ENCODE data around the gene TSPAN19.

TSPAN19 gene

GRCh38 chr12:85016413-85016812 is 19.7 kb downstream of the TSPAN19 start:
- ChIA-PET POLR2A (no interaction called here), CTCF (interaction anchor here (1.2 kb wide), 1 partner anchor 13 kb away, joined by 4 read pairs; no protein-coding TSS in a partner anchor)
- no peaks in the 10 kb centered on the region for H3K36me3 ChIP-seq (ENCODE audit: control insufficient read depth in 2 of 2, insufficient read depth in 1 of 2, low read length in 2 of 2)
- no peaks in the 10 kb centered on the region for H3K4me1 ChIP-seq (ENCODE audit: control insufficient read depth, insufficient read depth, low read length)
- H3K27ac ChIP-seq (ENCODE audit: extremely low read depth, low read depth, low read length), result no peak overlapping the region
- no peak for TF ChIP-seq ZBTB44 (tag by site-specific recombination; IDR thresholded peaks at IDR 0.05)
- no peak for TF ChIP-seq ZNF510 (tag by site-specific recombination; IDR thresholded peaks at IDR 0.05; ENCODE audit: insufficient replicate concordance)
- no peak for TF ChIP-seq ZNF148 (tag by site-specific recombination; IDR thresholded peaks at IDR 0.05; ENCODE audit: borderline replicate concordance)
- no peak for TF ChIP-seq ZNF521 (tag by site-specific recombination; IDR thresholded peaks at IDR 0.05)
- TF ChIP-seq ZBTB8A (tag by site-specific recombination; IDR thresholded peaks at IDR 0.05), result no peak
- H3K9me3 ChIP-seq (ENCODE audit: control insufficient read depth, insufficient read depth, low read depth, low read length), result no peaks in the 10 kb centered on the region
- H3K4me3 ChIP-seq (ENCODE audit: low read depth, low read length), result no peak overlapping the region

- Histone ChIP-seq H3K36me3 (ENCODE audit: control insufficient read depth in 2 of 2, insufficient read depth in 1 of 2, low read length in 2 of 2) (no peaks in the 10 kb centered on the region), H3K4me3 (ENCODE audit: low read depth, low read length) (no peak overlapping the region), H3K27ac (ENCODE audit: extremely low read depth, low read depth, low read length) (no peak overlapping the region), H3K9me3 (ENCODE audit: control insufficient read depth, insufficient read depth, low read depth, low read length) (no peaks in the 10 kb centered on the region), H3K4me1 (ENCODE audit: control insufficient read depth, insufficient read depth, low read length) (no peaks in the 10 kb centered on the region)
- TF ChIP-seq ZSCAN5A (tag by site-specific recombination; IDR thresholded peaks at IDR 0.05) (no peak), SETDB1 (IDR thresholded peaks at IDR 0.05; ENCODE audit: insufficient read length, low read length) (no peak), ZBTB10 (tag by site-specific recombination; IDR thresholded peaks at IDR 0.05) (no peak), ZFP41 (tag by site-specific recombination; IDR thresholded peaks at IDR 0.05; ENCODE audit: borderline replicate concordance) (no peak)
- ChIA-PET POLR2A (no interaction called here), CTCF (interaction anchor here (0.7 kb wide), 1 partner anchor 557 kb away, joined by 3 read pairs; no protein-coding TSS in a partner anchor)
These were observed 28.2 kb downstream of the TSPAN19 start for GRCh38 chr12:85007836-85008235.

- CTCF ChIA-PET, result no interaction called here
- POLR2A ChIA-PET, result no interaction called here
- Histone ChIP-seq H3K4me3 (ENCODE audit: low read depth, low read length) (no peak overlapping the region), H3K27ac (ENCODE audit: extremely low read depth, low read depth, low read length) (no peak overlapping the region), H3K9me3 (ENCODE audit: control insufficient read depth, insufficient read depth, low read depth, low read length) (no peaks in the 10 kb centered on the region), H3K4me1 (ENCODE audit: control insufficient read depth, insufficient read depth, low read length) (no peaks in the 10 kb centered on the region), H3K36me3 (ENCODE audit: control insufficient read depth in 2 of 2, insufficient read depth in 1 of 2, low read length in 2 of 2) (no peaks in the 10 kb centered on the region)
- no peak for TF ChIP-seq ZNF521 (tag by site-specific recombination; IDR thresholded peaks at IDR 0.05)
- TF ChIP-seq ZNF292 (tag by site-specific recombination; IDR thresholded peaks at IDR 0.05; ENCODE audit: borderline replicate concordance, low read depth), result no peak
- TF ChIP-seq ZBTB20 (tag by site-specific recombination; IDR thresholded peaks at IDR 0.05), result no peak
- no peak for TF ChIP-seq GLIS2 (tag by site-specific recombination; IDR thresholded peaks at IDR 0.05)
- no peak for TF ChIP-seq ZBTB48 (tag by site-specific recombination; IDR thresholded peaks at IDR 0.05)
- no peak for TF ChIP-seq ZSCAN4 (tag by site-specific recombination; IDR thresholded peaks at IDR 0.05)
- TF ChIP-seq ZNF426 (tag by site-specific recombination; IDR thresholded peaks at IDR 0.05), result no peak
- TF ChIP-seq SETDB1 (IDR thresholded peaks at IDR 0.05; ENCODE audit: insufficient read length, low read length), result no peak
- TF ChIP-seq ZNF544 (tag by site-specific recombination; IDR thresholded peaks at IDR 0.05), result no peak
- TF ChIP-seq ZNF645 (tag by site-specific recombination; IDR thresholded peaks at IDR 0.05), result no peak
- TF ChIP-seq HOXD13 (CRISPR knock-in tag; IDR thresholded peaks at IDR 0.05; ENCODE audit: borderline replicate concordance), result no peak
These were observed 29.9 kb downstream of the TSPAN19 start for GRCh38 chr12:85006206-85006605.
